T-helper 2 cell treated with Interferon-gamma antibody and Interleukin-4, amounts not matched to agents 100 ng/mL and 5 ng/mL, for 36 hours (primary cell): ENCODE measurements around the gene OR5A1. TPM values are rescaled to one million over a fixed set of nuclear protein-coding genes. Genes with fewer than 3 reads are reported as not detected.
"Not testable (repeated sequence)": the region's sequence is repeated elsewhere in the genome, so short reads cannot be mapped to it uniquely, and the experiment has no call there.

Experiments
- intact Hi-C: fragments of 100-400 bp; cut with micrococcal nuclease; formaldehyde crosslinking; loops from one replicate; pipeline ENCODE4 v1.15.1; 2023
- total RNA-seq: library from RNA; stranded (reverse); gene quantifications from 2 replicates; pipeline ENCODE4 v1.2.3, GENCODE V29; 2022

OR5A1 gene
- not detected in 2 replicates for total RNA-seq

GRCh38 chr11:59436169-59436568, at the start of gene OR5A1:
TSS of gene OR5A1 (plus strand) at chr11:59436469. CDS start at chr11:59443169, 6,700 bp downstream.
- intact Hi-C loops: loop anchor here (10.0 kb wide), 1 partner anchor 249 kb away; no protein-coding TSS in a partner anchor

GRCh38 chr11:59394186-59394585, 42.1 kb upstream of the OR5A1 start:
- intact Hi-C loops: no loop called here

GRCh38 chr11:59400461-59401261, 35.6 kb upstream of the OR5A1 start:
- intact Hi-C loops: no loop called here

GRCh38 chr11:59401262-59401552, 35.1 kb upstream of the OR5A1 start:
- intact Hi-C loops: no loop called here

- intact Hi-C loops: no loop called here
Observed at GRCh38 chr11:59403546-59403945, 32.7 kb upstream of the OR5A1 start.

GRCh38 chr11:59413646-59414045, 22.6 kb upstream of the OR5A1 start:
- intact Hi-C loops: no loop called here

- intact Hi-C loops: no loop called here
Observed at GRCh38 chr11:59415111-59415510, 21.2 kb upstream of the OR5A1 start.

GRCh38 chr11:59416613-59417012, 19.7 kb upstream of the OR5A1 start:
- intact Hi-C loops: no loop called here

GRCh38 chr11:59417023-59417422, 19.2 kb upstream of the OR5A1 start:
- intact Hi-C loops: no loop called here

- intact Hi-C loops: no loop called here
Observed at GRCh38 chr11:59418156-59418555, 18.1 kb upstream of the OR5A1 start.

GRCh38 chr11:59423835-59424234, 12.4 kb upstream of the OR5A1 start:
- intact Hi-C loops: no loop called here

GRCh38 chr11:59425131-59425530, 11.1 kb upstream of the OR5A1 start:
- intact Hi-C loops: no loop called here

- intact Hi-C loops: no loop called here
Observed at GRCh38 chr11:59426361-59427067, 9.8 kb upstream of the OR5A1 start, which contains the start of gene OR5A2. TSS of gene OR5A2 (minus strand) at chr11:59426413. CDS start at chr11:59422953, 3,460 bp downstream.

GRCh38 chr11:59427068-59427382, 9.2 kb upstream of the OR5A1 start:
- intact Hi-C loops: no loop called here

- intact Hi-C loops: loop anchor here (1.0 to 10.0 kb wide), 3 partner anchors 146 to 259 kb away; no protein-coding TSS in a partner anchor
Observed at GRCh38 chr11:59429924-59430516, 6.2 kb upstream of the OR5A1 start.

- intact Hi-C loops: loop anchor here (10.0 kb wide), 1 partner anchor 247 kb away; no protein-coding TSS in a partner anchor
Observed at GRCh38 chr11:59437770-59438169, 1.5 kb downstream of the OR5A1 start.

GRCh38 chr11:59445624-59446023, 9.4 kb downstream of the OR5A1 start:
- intact Hi-C loops: not testable (repeated sequence)

GRCh38 chr11:59448484-59448883, 12.2 kb downstream of the OR5A1 start:
- intact Hi-C loops: no loop called here

GRCh38 chr11:59456661-59457060, 20.4 kb downstream of the OR5A1 start, which contains the start of gene OR4D6:
TSS of gene OR4D6 (plus strand) at chr11:59456961. CDS start at chr11:59456961, 0 bp downstream.
- intact Hi-C loops: no loop called here

- intact Hi-C loops: no loop called here
Observed at GRCh38 chr11:59459916-59460315, 23.6 kb downstream of the OR5A1 start.

- intact Hi-C loops: no loop called here
Observed at GRCh38 chr11:59463190-59463641, 26.9 kb downstream of the OR5A1 start.

- intact Hi-C loops: no loop called here
Observed at GRCh38 chr11:59473015-59473414, 36.7 kb downstream of the OR5A1 start, which contains the start of gene OR4D10. TSS of gene OR4D10 (plus strand) at chr11:59473315. CDS start at chr11:59477430, 4,115 bp downstream.
